ENCODE data around the gene DBI.

- TF ChIP-seq, protein P1, sequence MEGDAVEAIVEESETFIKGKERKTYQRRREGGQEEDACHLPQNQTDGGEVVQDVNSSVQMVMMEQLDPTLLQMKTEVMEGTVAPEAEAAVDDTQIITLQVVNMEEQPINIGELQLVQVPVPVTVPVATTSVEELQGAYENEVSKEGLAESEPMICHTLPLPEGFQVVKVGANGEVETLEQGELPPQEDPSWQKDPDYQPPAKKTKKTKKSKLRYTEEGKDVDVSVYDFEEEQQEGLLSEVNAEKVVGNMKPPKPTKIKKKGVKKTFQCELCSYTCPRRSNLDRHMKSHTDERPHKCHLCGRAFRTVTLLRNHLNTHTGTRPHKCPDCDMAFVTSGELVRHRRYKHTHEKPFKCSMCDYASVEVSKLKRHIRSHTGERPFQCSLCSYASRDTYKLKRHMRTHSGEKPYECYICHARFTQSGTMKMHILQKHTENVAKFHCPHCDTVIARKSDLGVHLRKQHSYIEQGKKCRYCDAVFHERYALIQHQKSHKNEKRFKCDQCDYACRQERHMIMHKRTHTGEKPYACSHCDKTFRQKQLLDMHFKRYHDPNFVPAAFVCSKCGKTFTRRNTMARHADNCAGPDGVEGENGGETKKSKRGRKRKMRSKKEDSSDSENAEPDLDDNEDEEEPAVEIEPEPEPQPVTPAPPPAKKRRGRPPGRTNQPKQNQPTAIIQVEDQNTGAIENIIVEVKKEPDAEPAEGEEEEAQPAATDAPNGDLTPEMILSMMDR (IDR thresholded peaks at IDR 0.05; ENCODE audit: low read length), result no peak
- TF ChIP-seq EZH2 (optimal IDR thresholded peaks at IDR 0.05; ENCODE audit: low read depth, low read length), result no peak
These were observed 16.8 kb downstream of the DBI start for GRCh38 chr2:119383410-119384140.
